ENCODE measurements around the gene SPON1. TPM values are rescaled to one million over a fixed set of nuclear protein-coding genes. Genes with fewer than 3 reads are reported as not detected.

The SPON1 gene
- total RNA-seq, 4 donors from 2014 or later, result 80.2 to 141 (median 103) TPM

GRCh38 chr11:14193644-14194043 lies 231.1 kb downstream of the SPON1 start:
- DNase-seq (ENCODE audit: low spot score) (no peak), ATAC-seq (ENCODE audit: low FRiP score) (no peak)
- TF ChIP-seq CTCF (IDR thresholded peaks at IDR 0.05), result no peak

- no peak for DNase-seq (ENCODE audit: low spot score)
- no peak for ATAC-seq (ENCODE audit: low FRiP score)
- TF ChIP-seq CTCF (IDR thresholded peaks at IDR 0.05), result no peak
Observed at GRCh38 chr11:14202251-14203196, 240.0 kb downstream of the SPON1 start.

- TF ChIP-seq CTCF (IDR thresholded peaks at IDR 0.05), result no peak
- ATAC-seq (ENCODE audit: low FRiP score) (no peak), DNase-seq (ENCODE audit: low spot score) (no peak)
Observed at GRCh38 chr11:14203321-14203720, 240.8 kb downstream of the SPON1 start.

- DNase-seq (ENCODE audit: low spot score) (no peak), ATAC-seq (ENCODE audit: low FRiP score) (no peak)
- TF ChIP-seq CTCF (IDR thresholded peaks at IDR 0.05), result no peak
Observed at GRCh38 chr11:14212986-14213385, 250.5 kb downstream of the SPON1 start.

GRCh38 chr11:14218728-14219127 lies 256.2 kb downstream of the SPON1 start:
- no peak for DNase-seq (ENCODE audit: low spot score)
- TF ChIP-seq CTCF (IDR thresholded peaks at IDR 0.05), result no peak
- no peak for ATAC-seq (ENCODE audit: low FRiP score)

GRCh38 chr11:14223636-14224288 lies 261.2 kb downstream of the SPON1 start:
- no peak for TF ChIP-seq CTCF (IDR thresholded peaks at IDR 0.05)
- ATAC-seq (ENCODE audit: low FRiP score) (no peak), DNase-seq (ENCODE audit: low spot score) (no peak)
